NCI-H345 (cell line): ENCODE results near the gene TRIM17.

Experiments
- DNase-seq: peaks from one replicate; lab custom pipeline; 2025; lab: John Stamatoyannopoulos, UW

TRIM17 gene

DNA sequence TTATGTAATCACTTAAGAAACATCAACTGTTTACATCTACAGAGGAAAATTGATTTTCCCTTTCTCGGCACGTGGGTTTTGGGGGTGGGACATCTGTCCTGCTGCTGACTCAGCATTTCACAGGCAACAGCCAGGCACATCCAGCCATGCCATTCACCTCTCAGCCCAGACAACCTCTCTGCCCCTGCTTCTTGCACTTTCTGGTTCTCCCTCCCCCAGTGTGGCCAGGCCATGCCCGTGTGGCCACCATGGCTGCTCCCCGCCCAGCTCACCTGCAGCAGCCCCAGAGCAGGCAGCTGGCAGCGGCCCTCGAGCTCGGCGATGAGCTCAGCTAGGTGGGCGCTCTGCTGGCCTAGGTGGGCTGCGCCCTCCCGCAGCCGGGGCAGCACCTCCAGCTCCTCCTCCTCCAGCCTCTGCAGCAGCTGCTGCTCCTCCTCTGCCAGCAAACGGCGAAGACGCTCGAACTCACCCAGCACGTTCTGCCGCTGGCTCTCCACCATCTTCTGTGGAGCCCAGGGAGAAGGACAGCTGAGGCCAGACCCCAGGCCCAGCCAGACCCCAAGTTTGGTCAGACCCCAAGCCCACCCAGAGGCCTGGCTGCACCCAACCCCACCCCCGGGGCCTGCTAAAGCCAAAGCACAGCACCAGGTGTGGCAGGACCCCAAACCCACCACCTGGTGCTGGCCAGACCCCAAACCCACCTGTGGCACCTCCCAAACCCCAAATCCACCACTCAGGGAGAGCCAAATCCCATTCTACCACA, 15.8 kb downstream of the TRIM17 start:
- no peak for DNase-seq

DNA sequence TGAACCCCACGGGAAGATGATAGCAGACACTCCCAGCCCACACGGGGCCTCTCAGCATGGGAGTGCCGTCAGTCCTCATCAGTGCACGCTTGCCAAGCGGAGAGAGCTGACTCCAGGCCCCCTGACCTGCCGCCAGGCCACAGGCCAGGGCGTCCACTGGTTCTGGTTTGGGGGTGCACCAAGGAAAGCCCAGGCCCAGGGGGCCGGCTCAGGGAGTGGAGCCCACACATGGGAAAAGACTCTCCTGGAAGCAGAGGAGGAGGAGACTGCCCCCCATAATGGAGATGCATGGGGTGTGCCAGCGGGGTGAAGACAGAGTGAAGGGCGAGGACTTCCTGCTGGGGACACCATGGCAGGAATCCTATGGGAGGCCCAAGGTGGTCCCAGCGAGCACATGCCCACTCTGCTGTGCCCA, 16.4 kb downstream of the TRIM17 start:
- no peak for DNase-seq

DNA sequence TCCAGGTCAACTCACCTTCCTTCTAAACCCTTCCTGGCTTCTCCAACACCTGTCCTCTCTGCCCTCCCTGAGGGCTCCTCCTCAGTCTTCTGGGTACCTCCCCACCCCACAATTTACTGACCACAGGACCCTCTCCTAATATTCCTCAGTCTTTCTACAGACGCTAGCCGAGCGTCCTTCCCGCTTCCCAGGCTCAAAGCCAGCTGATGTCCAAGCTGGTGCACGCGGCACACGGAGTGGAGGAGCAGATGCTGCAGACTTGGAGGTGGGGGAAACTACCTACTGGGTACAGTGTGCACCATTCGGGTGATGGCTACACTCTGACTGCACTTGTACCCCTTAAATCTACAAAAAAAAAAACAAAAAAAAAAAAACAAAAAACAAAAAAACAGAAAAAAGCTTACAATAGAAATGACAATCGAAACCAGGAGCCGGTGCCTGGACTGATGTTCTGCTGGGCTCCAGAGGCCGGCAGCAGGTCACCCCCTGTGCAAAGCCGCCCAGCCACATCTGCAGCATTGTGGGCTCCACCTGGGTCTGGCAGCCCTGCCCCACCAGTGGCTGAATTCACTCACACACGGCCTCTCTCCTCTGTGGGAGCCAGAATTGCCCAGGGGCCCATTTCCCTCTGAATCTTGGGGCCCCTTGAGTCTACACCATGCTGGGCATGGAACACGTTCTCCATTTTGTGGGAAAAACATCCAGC, 17.0 kb downstream of the TRIM17 start:
- no peak for DNase-seq

DNA sequence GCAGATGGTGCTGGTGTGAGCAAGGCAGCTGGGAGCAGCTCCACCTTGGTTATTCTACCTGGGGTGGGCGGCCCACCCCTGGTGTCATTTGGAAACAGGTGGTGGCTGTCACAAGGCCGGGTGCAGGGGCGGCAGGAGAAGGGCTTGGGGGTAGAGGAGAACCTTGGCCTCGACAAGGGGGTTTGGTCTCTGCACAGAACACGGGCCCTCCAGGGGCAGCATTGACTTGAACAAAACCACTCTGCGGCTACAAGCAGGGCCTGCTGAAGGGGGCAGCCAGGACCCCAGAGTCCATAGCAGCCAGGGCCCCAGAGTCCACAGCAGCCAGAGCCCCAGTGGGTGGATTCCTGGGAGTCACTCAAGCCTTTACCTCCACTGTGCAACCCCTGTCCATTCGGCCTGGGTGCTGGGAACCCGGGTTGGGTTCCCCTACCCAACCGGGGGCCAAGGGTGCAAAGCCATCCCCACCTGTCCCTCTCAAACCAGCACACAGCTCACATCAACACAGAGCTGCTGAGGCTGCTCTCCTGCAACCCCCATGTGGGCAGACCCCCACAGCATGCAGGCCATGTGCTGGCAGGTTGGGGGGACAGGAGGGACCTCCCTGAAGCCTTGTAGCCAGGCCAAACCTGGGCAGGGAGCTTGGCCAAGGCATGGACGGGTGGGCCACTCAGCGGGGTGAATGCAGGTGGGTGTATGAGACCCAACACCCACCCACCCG, 17.8 kb downstream of the TRIM17 start:
- DNase-seq: no peak

DNA sequence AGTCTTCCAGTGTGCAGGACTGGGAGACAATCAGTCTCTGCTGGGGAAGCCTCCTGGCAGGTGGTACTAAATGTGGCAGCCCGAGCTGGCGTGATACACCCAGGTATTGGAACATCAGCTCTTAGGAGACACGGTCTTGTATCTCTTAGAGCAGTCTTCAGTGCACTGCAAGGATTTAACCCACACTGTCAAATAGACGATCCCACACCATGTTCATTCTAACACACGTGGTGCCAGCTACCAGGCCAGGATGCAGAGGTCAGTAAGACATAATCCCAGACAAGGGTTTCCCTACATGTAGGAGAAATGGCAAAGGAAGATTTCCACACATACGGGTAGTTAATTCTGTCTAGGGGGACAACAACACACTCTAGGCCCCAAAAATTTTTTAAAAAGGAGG, 18.7 kb downstream of the TRIM17 start:
- no peak for DNase-seq

DNA sequence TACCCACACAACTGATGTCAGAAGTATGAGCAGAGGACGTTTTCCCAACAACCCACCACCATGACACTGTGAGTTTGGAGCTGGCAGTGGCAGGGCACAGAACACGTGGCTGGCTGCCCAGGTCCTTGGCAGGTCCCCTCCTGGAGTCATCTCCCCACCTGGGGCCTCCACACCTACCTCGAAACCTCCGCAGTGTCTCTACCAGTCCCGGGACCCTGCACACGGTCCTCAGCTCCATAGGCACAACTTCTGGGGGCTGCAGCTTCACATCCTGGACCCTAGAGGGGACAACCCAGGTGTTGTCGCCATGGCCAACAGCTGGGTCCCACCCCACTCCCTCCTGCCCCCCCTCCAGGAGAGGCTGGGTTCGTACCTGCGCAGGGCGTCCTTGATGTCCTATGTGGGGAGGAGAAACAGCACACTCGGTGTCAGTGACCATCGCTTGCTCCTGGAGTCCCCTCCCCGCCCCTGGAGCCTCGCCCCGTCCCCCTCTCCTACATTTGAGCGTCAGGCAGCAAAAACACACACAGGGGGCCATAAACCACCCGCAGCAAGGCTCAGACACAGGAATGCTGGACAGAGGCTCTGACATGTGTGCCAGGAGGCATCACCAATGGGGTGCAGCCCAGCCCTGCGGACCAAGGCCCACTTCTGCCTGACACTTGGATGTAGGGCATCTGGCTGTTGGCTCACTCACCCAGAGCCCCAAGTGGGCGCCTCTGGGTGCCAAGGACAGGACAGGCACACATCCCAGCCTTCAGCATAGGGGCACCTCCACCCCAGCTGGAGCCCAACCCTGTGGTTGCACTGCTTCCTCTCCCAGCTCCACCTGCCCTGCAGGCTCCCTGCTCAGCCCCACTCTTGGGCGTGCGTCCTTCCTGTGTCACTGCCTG, 19.6 kb downstream of the TRIM17 start:
- DNase-seq: no peak

DNA sequence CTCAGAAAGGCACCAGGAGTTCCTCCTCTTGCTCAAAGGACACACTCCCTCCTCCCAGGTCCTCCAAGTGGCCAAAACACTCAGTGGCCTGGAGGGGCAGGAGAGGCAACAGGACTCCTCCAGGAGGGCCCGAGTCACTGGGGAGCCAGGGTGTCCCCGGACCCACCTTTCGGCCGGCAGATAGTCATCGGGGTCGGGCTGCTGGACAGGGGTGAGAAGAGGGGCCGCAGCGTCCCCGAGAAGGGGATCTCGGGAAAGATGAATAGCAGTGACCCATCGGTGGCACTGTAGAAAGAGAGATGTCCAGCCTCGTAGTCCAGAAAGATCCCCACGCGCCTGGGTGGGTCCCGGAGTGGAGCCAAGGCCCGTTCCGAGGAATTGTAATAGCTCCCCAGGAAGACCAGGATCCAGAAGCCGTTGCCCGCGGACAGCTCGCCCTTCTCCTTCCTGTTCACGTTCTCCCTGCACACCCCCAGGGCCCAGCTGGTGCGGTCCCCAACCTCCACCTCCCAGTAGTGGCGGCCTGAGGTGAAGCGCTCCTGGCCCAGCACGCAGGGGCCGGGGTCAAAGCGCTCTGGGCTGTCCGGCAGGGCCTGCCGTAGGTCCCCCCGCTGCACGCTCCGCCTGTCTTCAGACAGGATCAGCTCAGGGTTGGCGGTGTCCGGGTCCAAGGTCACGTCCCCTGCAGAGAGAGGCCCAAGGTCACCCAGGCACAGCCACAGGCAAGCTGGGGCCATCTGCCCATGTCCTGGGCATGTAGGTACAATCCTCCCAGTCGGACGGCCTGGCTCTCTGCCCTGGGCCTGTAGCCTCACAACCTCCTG, 21.9 kb downstream of the TRIM17 start:
- DNase-seq: no peak

DNA sequence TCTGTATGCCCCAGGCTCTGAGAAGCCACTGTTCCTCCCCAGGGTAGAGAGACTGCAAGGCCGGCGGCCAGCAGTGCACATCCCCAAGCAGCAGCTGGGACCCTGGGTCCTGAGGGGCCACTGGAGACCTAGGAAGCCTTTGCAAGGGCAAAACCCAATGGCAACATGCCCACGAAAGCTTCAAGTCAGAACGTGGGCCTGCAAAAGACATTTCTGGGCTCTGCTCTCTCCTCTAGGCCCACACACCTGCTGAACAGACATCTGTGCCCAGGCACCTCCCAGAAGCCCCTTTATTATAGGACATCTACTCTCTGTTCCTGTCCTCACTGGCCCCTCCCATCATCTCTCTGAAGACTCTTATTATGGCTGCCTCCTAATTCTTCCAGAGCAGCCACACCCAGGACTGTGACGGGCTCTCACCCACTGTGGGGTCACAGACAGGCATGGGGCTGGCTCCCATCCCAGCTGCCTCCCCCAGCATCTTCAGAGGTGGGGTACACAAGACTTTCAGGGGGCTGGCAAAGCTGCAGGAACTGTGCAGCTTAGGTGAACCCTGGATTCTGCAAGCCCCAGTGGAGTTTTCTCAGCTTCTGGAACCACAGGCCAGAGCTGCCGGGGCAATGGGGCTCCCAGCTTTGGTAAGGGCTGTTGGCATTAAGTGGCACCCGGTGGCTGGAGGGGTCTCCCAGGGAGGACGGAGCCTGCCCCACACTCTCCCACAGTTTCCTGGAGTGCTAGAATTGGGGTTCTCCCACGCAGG, 22.7 kb downstream of the TRIM17 start:
- DNase-seq: no peak

DNA sequence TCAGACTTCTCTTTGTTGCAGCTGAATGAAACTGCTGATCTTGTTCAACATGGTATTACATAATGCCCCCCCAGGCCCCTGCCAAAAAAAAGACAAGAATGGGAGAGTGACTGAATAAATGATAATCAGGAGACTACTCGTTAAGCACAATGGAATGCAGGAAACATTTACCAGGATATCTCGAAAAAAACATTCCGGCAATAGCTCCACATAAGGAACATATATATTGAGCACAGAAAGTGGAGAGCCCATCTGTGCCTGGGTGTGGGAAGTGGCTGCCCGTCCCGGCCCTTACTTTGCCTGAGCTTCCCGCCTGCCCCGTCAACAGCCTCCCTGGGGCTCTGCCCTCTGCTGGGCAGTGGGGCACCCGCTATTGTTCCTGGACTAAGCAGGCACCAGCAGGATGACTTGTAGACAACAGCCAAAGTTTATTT, 23.4 kb downstream of the TRIM17 start:
- DNase-seq: no peak

DNA sequence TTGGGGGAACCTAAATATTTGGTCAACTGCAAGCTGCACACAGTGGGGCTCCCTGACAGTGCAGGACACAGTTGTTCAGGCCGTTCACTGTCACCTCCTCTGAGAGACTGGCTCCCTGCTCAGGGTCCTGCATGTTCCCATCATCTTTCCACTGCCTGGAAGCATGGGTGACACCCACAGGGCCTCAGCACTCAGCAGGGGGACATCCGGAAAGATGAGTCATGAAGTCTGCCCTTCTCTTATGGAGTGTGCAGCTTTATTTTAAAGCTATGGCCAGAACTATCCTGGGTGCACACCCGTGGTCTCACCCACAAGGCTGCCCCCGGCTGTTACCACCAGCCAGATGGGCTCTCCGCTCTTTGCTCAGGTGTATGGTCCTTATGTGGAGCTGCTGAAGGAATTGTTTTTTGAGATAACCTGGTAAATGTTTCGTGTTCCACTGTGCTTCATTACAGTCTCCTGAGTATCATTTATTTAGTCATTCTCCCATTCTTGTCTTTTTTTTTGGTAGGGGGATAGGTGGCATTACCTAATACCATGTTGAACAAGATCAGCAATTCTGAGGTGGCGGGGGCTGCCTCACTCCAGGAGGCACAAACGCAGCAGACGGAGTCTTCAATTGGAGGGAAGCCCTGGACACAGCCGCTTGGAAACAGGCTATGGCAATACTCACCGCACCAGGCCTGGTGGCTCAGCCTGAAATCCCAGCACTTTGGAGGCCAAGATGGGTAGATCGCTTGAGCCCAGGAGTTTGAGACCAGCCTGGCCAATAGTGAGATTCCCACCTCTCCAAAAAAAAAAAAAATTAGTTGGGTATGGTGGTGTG, 24.3 kb downstream of the TRIM17 start:
- no peak for DNase-seq

DNA sequence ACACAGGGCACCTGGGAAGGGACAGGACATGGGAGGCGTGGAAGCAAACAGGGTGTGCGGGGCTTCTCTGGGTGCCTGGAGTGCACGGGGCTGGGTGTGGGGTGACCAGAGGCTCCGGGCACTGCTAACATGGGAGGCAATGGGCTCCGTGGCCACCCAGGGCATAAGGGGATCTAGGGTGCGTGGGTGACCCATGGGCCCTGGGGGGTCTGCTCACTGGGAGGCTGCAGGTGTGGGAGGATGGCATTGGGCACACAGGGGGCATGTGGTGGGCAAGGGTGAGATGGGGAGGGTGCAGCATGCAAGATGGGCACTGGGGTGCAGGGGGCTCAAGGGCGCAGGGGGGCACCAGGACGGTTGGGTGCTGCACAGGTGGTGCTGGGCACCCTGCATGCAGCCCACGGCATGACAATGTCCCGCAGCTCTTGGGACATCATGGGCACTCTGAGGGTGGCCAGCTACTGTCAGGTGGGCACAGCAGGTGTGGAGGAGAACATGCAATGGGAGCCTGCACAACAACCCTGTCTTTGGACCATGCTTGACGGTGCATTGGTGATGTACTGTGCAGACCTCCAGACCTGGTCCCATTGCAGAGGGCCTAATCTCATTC, 25.1 kb downstream of the TRIM17 start:
- no peak for DNase-seq

DNA sequence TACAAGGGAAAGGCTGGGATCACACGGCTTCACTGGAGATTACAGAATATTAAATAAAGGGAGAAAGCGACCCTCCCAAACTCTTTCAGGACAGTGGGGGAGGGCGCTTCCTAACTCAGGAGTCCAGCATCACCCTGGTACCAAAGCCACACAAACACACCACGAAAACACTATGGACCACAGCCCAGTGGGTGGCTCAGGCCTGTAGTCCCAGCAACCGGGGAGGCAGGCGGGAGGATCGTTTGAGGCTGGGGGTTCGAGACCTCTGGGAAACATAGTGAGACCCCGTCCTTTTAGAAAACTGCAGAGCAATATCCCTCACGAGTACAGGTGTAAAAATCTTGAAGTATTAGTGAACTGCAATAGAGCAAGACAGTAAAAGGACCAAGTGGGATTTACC, 26.0 kb downstream of the TRIM17 start:
- no peak for DNase-seq

DNA sequence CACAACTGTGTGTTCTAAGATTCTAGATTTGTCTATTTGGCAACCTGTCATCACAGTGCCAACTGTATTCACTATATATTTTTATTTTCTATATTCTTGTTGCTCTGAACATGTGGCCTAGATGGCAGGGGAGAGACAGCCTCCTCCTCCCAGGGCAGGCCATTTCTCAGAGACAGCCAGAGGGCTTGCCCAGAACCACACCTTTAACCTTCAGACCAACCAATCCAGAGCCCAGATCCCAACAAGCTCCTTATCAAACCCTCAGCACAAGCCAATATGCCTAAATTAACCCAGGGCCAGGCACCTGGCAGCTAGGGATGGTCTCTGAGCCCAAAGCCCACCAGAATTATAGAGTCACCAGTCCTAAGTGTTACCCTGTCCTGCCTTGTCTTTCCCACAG, 29.3 kb downstream of the TRIM17 start:
- DNase-seq: no peak

DNA sequence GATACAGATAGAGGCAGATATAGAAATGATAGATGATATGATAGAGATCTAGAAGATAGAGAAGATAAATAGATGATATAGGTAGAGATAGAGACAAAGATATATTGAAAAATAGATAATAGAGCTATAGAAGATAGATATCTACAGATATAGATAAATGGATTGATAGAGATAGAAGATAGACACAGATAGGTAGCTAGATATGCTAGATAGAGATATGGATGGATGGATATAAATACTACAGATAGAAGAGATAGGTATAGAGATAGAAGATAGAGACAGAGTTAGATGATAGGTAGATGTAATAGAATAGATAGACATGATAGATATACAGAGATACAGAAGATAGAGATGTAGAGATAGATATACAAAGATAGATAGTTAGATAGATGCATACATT, 31.4 kb downstream of the TRIM17 start:
- no peak for DNase-seq

DNA sequence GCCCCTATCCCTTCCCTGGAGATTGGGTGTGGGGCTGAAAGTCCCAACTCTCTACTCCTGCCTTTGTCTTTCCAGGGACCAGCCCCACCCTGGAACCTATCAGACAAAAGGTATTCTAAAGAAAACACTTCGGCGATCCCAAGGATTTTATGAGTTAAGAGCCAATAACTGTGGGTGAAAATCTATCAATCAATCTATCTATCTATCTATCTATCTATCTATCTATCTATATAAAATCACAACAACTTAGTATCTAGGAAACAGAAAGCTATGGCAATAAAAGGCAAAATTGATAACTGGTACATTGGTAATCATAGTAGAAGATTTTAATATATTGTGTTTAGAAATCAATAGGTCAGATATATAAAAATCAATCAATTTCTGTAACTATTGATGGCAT, 32.9 kb downstream of the TRIM17 start:
- DNase-seq: no peak

DNA sequence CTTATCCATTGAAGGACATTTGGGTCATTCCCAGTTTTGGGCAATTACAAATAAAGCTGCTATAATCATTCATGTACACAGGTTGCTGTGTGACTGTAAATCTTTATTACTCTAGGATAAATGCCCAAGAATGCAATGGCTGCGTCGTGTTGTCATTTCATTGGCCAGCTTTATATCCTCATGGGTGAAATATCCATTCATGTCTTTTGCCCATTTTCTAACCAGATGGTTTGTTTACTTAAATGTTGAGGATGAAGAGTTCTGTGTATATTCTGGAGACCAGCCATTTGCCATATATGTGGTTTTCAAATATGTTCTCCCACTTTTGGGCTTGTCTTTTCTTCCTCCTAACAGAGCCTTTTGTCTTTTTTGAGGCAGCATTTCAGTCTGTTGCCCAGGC, 35.3 kb downstream of the TRIM17 start:
- DNase-seq: no peak

DNA sequence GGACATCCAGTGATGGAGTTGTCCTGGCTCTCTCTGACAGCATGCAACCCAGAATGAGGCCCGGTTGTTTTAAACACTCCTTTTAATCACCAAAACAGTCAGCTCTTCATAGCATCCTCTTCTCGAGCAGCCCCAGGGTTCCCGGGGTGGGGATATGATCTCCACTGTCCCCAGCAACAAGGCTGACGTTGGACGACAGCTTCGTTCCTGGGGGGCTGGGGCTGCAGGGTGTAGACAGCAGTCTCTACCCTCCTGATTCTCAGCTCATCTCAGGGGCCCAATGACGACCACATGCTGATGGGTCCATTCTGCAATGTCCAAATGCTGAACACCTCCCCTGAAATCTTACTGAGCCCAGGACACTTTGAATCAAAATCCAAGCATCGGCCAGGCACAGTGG, 37.0 kb downstream of the TRIM17 start:
- DNase-seq: no peak

DNA sequence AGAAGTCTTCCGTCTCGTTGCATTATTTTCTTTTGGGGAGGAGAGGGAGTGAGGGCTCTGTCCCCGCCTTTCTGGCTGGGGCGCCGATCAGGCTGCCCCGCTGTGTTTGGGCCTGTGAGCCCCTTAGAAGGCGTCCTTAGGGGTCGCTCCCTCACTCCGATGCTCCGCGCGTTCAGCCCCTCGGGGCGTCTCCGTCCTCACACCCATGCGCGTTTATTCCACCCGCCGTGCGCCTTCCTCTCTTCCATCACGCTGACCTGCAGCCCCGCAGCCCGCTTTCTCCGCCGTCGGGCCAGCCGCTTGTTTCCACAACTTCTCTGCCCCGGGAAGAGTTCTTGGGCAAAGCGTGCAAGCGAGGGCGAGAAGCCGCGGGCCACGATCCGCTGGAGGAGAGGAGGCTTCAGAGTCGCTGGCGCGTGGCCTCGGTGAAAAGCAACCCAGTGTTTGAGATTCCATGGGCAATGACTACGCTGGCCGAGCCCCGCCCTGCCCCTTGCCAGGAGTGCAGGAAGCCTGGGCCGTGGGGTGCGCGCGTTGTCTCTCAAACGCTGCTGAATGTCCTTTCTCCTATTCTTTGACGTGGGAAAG, 37.7 kb downstream of the TRIM17 start:
- peak; percentile 53 for DNase-seq
